Thoracic aorta (tissue), 2 donors: ENCODE results near the gene SATL1. TPM values are rescaled to one million over a fixed set of nuclear protein-coding genes. Genes with fewer than 3 reads are reported as not detected.
"Not testable (repeated sequence)": the region's sequence is repeated elsewhere in the genome, so short reads cannot be mapped to it uniquely, and the experiment has no call there.

ENCODE experiments used
- ATAC-seq: fragments of 150-250 bp; one replicate; pipeline ENCODE4 v1.8.0; 2017; ENCODE audit warnings: low read depth; ENCODE audit not compliant: insufficient number of reproducible peaks, low FRiP score
- DNase-seq: peaks from one replicate; pipeline ENCODE4 v3.0.0-alpha.2; 2020; ENCODE audit warnings: low spot score
- H3K27ac ChIP-seq, 2 donors: fragments of 200-600 bp; sonication (generic); 1 replicate in 1 of 2; 2 replicates in 1 of 2; pipeline ENCODE4 v1.5.1; 2016; ENCODE audit warnings: mild to moderate bottlenecking in 2 of 2, moderate library complexity in 2 of 2
- H3K27me3 ChIP-seq: fragments of 200-600 bp; sonication (generic); replicated peaks from 2 replicates; pipeline ENCODE4 v1.6.0; 2016; ENCODE audit warnings: mild to moderate bottlenecking; ENCODE audit not compliant: insufficient read depth
- H3K36me3 ChIP-seq: fragments of 200-600 bp; sonication (generic); one replicate; pipeline ENCODE4 v1.5.1; 2016
- H3K4me1 ChIP-seq, 2 donors: fragments of 200-600 bp; sonication (generic); 1 replicate in 1 of 2; 2 replicates in 1 of 2; pipeline versions ENCODE4 v1.5.1 to v1.6.0; 2016; ENCODE audit warnings: low read depth in 2 of 2, mild to moderate bottlenecking in 1 of 2; ENCODE audit not compliant: control insufficient read depth in 1 of 2
- H3K4me3 ChIP-seq: fragments of 200-600 bp; sonication (generic); 2 replicates; pipeline ENCODE4 v1.5.1; 2016; ENCODE audit warnings: mild to moderate bottlenecking
- H3K9me3 ChIP-seq: fragments of 200-600 bp; sonication (generic); 2 replicates; pipeline ENCODE4 v1.5.1; 2016
- CTCF ChIP-seq: fragments of 200-600 bp; sonication (generic); IDR thresholded peaks from one replicate; pipeline ENCODE4 v1.5.1; 2019; ENCODE audit warnings: antibody characterized with exemption
- total RNA-seq, 2 donors: library from RNA; depleted of rRNA; stranded (reverse); fragments of >200 nt; gene quantifications; one replicate each; pipeline versions ENCODE4 v1.1.0 to v1.2.3, GENCODE V29; 2016

The SATL1 gene
- total RNA-seq, 2 donors from 2014 or later, result not detected

GRCh38 chrX:85084770-85085393, 158.7 kb downstream of the SATL1 start:
- no peaks in the 10 kb centered on the region for H3K9me3 ChIP-seq
- no peak overlapping the region for H3K4me3 ChIP-seq
- H3K27ac ChIP-seq, result no peak overlapping the region
- ATAC-seq, result no peak
- no peak for DNase-seq
- no peaks in the 10 kb centered on the region for H3K4me1 ChIP-seq
- TF ChIP-seq CTCF, result peak; percentile 58
- H3K27me3 ChIP-seq, result no peaks in the 10 kb centered on the region
- no peaks in the 10 kb centered on the region for H3K36me3 ChIP-seq

GRCh38 chrX:85077247-85077646, 166.3 kb downstream of the SATL1 start:
- not testable (repeated sequence) for DNase-seq, H3K9me3 ChIP-seq, H3K4me1 ChIP-seq, H3K27me3 ChIP-seq, ATAC-seq, H3K4me3 ChIP-seq, H3K36me3 ChIP-seq, H3K27ac ChIP-seq

- no peak for ATAC-seq
- Histone ChIP-seq H3K4me1 (no peaks in the 10 kb centered on the region), H3K36me3 (no peaks in the 10 kb centered on the region), H3K27ac (no peak overlapping the region), H3K9me3 (no peaks in the 10 kb centered on the region), H3K27me3 (no peaks in the 10 kb centered on the region), H3K4me3 (no peak overlapping the region)
- no peak for TF ChIP-seq CTCF
- no peak for DNase-seq
Measured at GRCh38 chrX:85065512-85066198, 177.9 kb downstream of the SATL1 start.

GRCh38 chrX:85052636-85053343, 190.8 kb downstream of the SATL1 start:
- peak; percentile 79 for ATAC-seq
- H3K27ac ChIP-seq, result peak overlapping the region; percentile 69 to 77

GRCh38 chrX:85052205-85052604, 191.4 kb downstream of the SATL1 start:
- no peaks in the 10 kb centered on the region for H3K36me3 ChIP-seq
- ATAC-seq, result no peak
- H3K9me3 ChIP-seq, result no peaks in the 10 kb centered on the region
- peaks cover 0 to 12% of the 10 kb centered on the region in 2 donors for H3K4me1 ChIP-seq
- no peak for DNase-seq
- H3K27ac ChIP-seq, result peak overlapping the region; percentile 69 to 77
- no peaks in the 10 kb centered on the region for H3K27me3 ChIP-seq
- TF ChIP-seq CTCF, result no peak
- H3K4me3 ChIP-seq, result no peak overlapping the region

More at GRCh38 chrX:85052636-85053343, 190.8 kb downstream of the SATL1 start:
- DNase-seq, result no peak
- H3K36me3 ChIP-seq, result no peaks in the 10 kb centered on the region
- H3K27me3 ChIP-seq, result no peaks in the 10 kb centered on the region
- no peaks in the 10 kb centered on the region for H3K9me3 ChIP-seq
- TF ChIP-seq CTCF, result peak; percentile 41
- no peak overlapping the region for H3K4me3 ChIP-seq
- H3K4me1 ChIP-seq, result peaks cover 0 to 12% of the 10 kb centered on the region in 2 donors
